Hepatocyte (in vitro differentiated cells): Measurements from ENCODE around the gene SAMD4A.

Experiments
- CTCF ChIP-seq: fragments of 200-600 bp; sonication (generic); IDR thresholded peaks from 2 replicates; pipeline ENCODE4 v1.5.1; 2016; ENCODE audit warnings: antibody characterized with exemption, mild to moderate bottlenecking; ENCODE audit not compliant: poor library complexity
- EZH2phosphoT487 ChIP-seq: fragments of 200-600 bp; sonication (generic); IDR thresholded peaks from one replicate; pipeline ENCODE4 v1.6.1; 2018; ENCODE audit warnings: antibody characterized with exemption, mild to moderate bottlenecking, low read depth, moderate library complexity; ENCODE audit not compliant: unreplicated experiment, severe bottlenecking

- TF ChIP-seq CTCF = no peak
- no peak for TF ChIP-seq EZH2phosphoT487
Measured at GRCh38 chr14:54792288-54792687, 225.4 kb downstream of the SAMD4A start.
